ENCODE data around the gene SCN8A. TPM values are rescaled to one million over a fixed set of nuclear protein-coding genes. Genes with fewer than 3 reads are reported as not detected.

Gene SCN8A
- total and polyA plus RNA-seq, 2 experiments from 2014 or later = 0.88 to 3.7 TPM

DNA sequence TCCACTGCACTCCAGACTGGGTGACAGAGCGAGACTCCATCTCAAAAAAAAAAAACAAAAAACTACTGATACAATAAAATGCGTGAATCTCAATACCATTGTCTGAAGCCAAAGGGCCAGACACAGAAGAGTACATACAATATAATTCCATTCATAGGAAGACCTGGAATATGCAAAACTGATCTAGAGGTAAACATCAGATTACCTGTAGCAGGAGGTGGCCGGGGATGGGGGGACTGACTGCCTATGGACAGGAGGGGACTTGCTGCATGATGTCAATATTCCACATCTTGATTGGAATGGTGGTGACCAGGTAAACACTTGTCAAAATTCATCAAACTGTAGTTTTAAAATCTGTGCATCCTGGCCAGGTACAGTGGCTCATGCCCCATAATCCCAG, 270.0 kb downstream of the SCN8A start:
- Histone ChIP-seq H3K9me3 (ENCODE audit: low read depth) (no peaks in the 10 kb centered on the region), H3K36me3 (no peaks in the 10 kb centered on the region), H3K27ac (no peak overlapping the region), H3K27me3 (no peaks in the 10 kb centered on the region), H3K4me1 (ENCODE audit: low read depth) (peaks cover 20% of the 10 kb centered on the region), H3K4me3 (no peak overlapping the region)
- TF ChIP-seq, protein P1, sequence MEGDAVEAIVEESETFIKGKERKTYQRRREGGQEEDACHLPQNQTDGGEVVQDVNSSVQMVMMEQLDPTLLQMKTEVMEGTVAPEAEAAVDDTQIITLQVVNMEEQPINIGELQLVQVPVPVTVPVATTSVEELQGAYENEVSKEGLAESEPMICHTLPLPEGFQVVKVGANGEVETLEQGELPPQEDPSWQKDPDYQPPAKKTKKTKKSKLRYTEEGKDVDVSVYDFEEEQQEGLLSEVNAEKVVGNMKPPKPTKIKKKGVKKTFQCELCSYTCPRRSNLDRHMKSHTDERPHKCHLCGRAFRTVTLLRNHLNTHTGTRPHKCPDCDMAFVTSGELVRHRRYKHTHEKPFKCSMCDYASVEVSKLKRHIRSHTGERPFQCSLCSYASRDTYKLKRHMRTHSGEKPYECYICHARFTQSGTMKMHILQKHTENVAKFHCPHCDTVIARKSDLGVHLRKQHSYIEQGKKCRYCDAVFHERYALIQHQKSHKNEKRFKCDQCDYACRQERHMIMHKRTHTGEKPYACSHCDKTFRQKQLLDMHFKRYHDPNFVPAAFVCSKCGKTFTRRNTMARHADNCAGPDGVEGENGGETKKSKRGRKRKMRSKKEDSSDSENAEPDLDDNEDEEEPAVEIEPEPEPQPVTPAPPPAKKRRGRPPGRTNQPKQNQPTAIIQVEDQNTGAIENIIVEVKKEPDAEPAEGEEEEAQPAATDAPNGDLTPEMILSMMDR (IDR thresholded peaks at IDR 0.05; ENCODE audit: low read depth, low read length) = no peak
- no peak for DNase-seq (ENCODE audit: low read depth in 1 of 2, low spot score in 1 of 2)

Other genes with a start within 250 kb of the SCN8A start
- not detected in 2 replicates for gene CELA1, start 244.6 kb upstream of the SCN8A start, total RNA-seq
- gene CELA1, start 244.6 kb upstream of the SCN8A start, polyA plus RNA-seq = not detected in 2 replicates
- gene GALNT6, start 199.8 kb upstream of the SCN8A start, total RNA-seq = 5.4 and 8.0 TPM in 2 replicates
- 4.3 and 5.2 TPM in 2 replicates for gene GALNT6, start 199.8 kb upstream of the SCN8A start, polyA plus RNA-seq
- 3.5 and 4.9 TPM in 2 replicates for gene SLC4A8, start 166.4 kb upstream of the SCN8A start, total RNA-seq
- 1.9 and 9.8 TPM in 2 replicates for gene SLC4A8, start 166.4 kb upstream of the SCN8A start, polyA plus RNA-seq

Data from cardiac muscle cell (in vitro differentiated cells and primary cell).